ENCODE measurements around the gene MCAT. TPM values are rescaled to one million over a fixed set of nuclear protein-coding genes. Genes with fewer than 3 reads are reported as not detected.

MCAT gene
- polyA plus RNA-seq, 1 of the 3 experiments (the other 2 are of a cell fraction), result 12.0 TPM

GRCh38 chr22:43109921-43110443 lies 33.2 kb downstream of the MCAT start:
- H3K36me3 ChIP-seq (replicated peaks in 1 of 2; ENCODE audit: control insufficient read depth in 1 of 2, insufficient read depth in 2 of 2, low read length in 1 of 2), result no peaks in the 10 kb centered on the region
- 18% methylated on average over 12 of the region's 32 CpGs for WGBS (ENCODE audit: low lambda C conversion rate)
- CTCF ChIA-PET, result interaction anchor here (0.8 to 1.7 kb wide), 6 partner anchors 9 to 243 kb away, joined by 3 to 5 read pairs (median 4); no protein-coding TSS in a partner anchor
- no peaks in the 10 kb centered on the region for H3F3A ChIP-seq (replicated peaks; ENCODE audit: insufficient read depth)
- H2AFZ ChIP-seq (ENCODE audit: low read depth), result no peak overlapping the region
- POLR2A ChIA-PET, result no interaction called here
- no peaks in the 10 kb centered on the region for H3K9me2 ChIP-seq
- H3K79me2 ChIP-seq (ENCODE audit: insufficient read depth), result no peaks in the 10 kb centered on the region
- peak overlapping the region; percentile 70; the same call in 1 of the 2 replicates for H3K4me2 ChIP-seq
- TF ChIP-seq MXI1 (IDR thresholded peaks at IDR 0.05; ENCODE audit: low read depth, low read length) (no peak), CHD2 (IDR thresholded peaks at IDR 0.05; ENCODE audit: low read length, partially characterized antibody) (no peak), RAD21 (IDR thresholded peaks at IDR 0.05; ENCODE audit: low read length) (no peak), TEAD4 (IDR thresholded peaks at IDR 0.05; ENCODE audit: borderline replicate concordance, insufficient read depth) (no peak), RFX5 (IDR thresholded peaks at IDR 0.05; ENCODE audit: low read length) (no peak), PBX3 (IDR thresholded peaks at IDR 0.05) (no peak), GATA2 (CRISPR knock-in tag; IDR thresholded peaks at IDR 0.05) (no peak), FOSL2 (IDR thresholded peaks at IDR 0.05; ENCODE audit: borderline replicate concordance, low read depth) (no peak), NFIC (IDR thresholded peaks at IDR 0.05; ENCODE audit: borderline replicate concordance) (no peak), USF2 (IDR thresholded peaks at IDR 0.05; ENCODE audit: borderline replicate concordance, low read depth, low read length) (no peak), USF1 (IDR thresholded peaks at IDR 0.05; ENCODE audit: borderline replicate concordance, low read depth) (no peak), FOXJ3 (CRISPR knock-in tag; IDR thresholded peaks at IDR 0.05) (no peak), POLR2AphosphoS5 (IDR thresholded peaks at IDR 0.05; ENCODE audit: low read depth, low read length) (no peak), TCF12 (IDR thresholded peaks at IDR 0.05) (no peak), SIN3A (IDR thresholded peaks at IDR 0.05; ENCODE audit: borderline replicate concordance, low read depth, low read length) (no peak), EZH2phosphoT487 (IDR thresholded peaks at IDR 0.05; ENCODE audit: borderline replicate concordance, low read depth) (no peak)
- TF ChIP-seq, protein P1, sequence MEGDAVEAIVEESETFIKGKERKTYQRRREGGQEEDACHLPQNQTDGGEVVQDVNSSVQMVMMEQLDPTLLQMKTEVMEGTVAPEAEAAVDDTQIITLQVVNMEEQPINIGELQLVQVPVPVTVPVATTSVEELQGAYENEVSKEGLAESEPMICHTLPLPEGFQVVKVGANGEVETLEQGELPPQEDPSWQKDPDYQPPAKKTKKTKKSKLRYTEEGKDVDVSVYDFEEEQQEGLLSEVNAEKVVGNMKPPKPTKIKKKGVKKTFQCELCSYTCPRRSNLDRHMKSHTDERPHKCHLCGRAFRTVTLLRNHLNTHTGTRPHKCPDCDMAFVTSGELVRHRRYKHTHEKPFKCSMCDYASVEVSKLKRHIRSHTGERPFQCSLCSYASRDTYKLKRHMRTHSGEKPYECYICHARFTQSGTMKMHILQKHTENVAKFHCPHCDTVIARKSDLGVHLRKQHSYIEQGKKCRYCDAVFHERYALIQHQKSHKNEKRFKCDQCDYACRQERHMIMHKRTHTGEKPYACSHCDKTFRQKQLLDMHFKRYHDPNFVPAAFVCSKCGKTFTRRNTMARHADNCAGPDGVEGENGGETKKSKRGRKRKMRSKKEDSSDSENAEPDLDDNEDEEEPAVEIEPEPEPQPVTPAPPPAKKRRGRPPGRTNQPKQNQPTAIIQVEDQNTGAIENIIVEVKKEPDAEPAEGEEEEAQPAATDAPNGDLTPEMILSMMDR (IDR thresholded peaks at IDR 0.05), result no peak
- TF ChIP-seq, protein P2, sequence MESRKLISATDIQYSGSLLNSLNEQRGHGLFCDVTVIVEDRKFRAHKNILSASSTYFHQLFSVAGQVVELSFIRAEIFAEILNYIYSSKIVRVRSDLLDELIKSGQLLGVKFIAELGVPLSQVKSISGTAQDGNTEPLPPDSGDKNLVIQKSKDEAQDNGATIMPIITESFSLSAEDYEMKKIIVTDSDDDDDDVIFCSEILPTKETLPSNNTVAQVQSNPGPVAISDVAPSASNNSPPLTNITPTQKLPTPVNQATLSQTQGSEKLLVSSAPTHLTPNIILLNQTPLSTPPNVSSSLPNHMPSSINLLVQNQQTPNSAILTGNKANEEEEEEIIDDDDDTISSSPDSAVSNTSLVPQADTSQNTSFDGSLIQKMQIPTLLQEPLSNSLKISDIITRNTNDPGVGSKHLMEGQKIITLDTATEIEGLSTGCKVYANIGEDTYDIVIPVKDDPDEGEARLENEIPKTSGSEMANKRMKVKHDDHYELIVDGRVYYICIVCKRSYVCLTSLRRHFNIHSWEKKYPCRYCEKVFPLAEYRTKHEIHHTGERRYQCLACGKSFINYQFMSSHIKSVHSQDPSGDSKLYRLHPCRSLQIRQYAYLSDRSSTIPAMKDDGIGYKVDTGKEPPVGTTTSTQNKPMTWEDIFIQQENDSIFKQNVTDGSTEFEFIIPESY (IDR thresholded peaks at IDR 0.05; ENCODE audit: borderline replicate concordance, low read depth), result no peak
- no peaks in the 10 kb centered on the region for H3K27me3 ChIP-seq (ENCODE audit: insufficient read depth)
- H3K27ac ChIP-seq (ENCODE audit: low read depth in 2 of 2, low read length in 1 of 2), result no peak overlapping the region
- peak overlapping the region in 1 of 2 experiments; percentile 44; a peak in 3 of 4 replicates for H3K4me3 ChIP-seq (ENCODE audit: low read depth in 2 of 2, low read length in 1 of 2)
- DNase-seq, result no peak
- H3K4me1 ChIP-seq (ENCODE audit: control insufficient read depth in 1 of 2, insufficient read depth in 2 of 2, low read depth in 1 of 2, low read length in 1 of 2), result no peaks in the 10 kb centered on the region; a peak in 1 of 4 replicates
- no peaks in the 10 kb centered on the region for H3K9me3 ChIP-seq
- no peaks in the 10 kb centered on the region for H4K20me1 ChIP-seq (ENCODE audit: insufficient read depth)
- no peak overlapping the region for H3K9ac ChIP-seq

Measured in SK-N-SH (cell line).